Panc1 (cell line): ENCODE measurements around the gene RAB6B.

ENCODE experiments used
- CTCF ChIP-seq: fragments of 450-650 bp; IDR thresholded peaks from 2 replicates; pipeline ENCODE4 v1.5.1; 2017; ENCODE audit warnings: mild to moderate bottlenecking
- POLR2AphosphoS5 ChIP-seq: IDR thresholded peaks from 2 replicates; pipeline ENCODE4 v1.6.1; 2012; ENCODE audit warnings: mild to moderate bottlenecking, low read depth, low read length, moderate library complexity
- TCF7L2 ChIP-seq: IDR thresholded peaks from 2 replicates; pipeline ENCODE4 v1.6.1; 2011; ENCODE audit warnings: mild to moderate bottlenecking, low read depth, low read length, inconsistent platforms

GRCh38 chr3:133928903-133929607 lies 33.4 kb upstream of the RAB6B start:
- no peak for TF ChIP-seq CTCF
- no peak for TF ChIP-seq TCF7L2
- TF ChIP-seq POLR2AphosphoS5 = no peak
